ENCODE data around the gene MXRA7.
A peak's percentile ranks its signal among the peaks of the same experiment; 100 is the strongest.
"Not testable (repeated sequence)": the region's sequence is repeated elsewhere in the genome, so short reads cannot be mapped to it uniquely, and the experiment has no call there.

Gene MXRA7

GRCh38 chr17:76751416-76751993, 40.7 kb upstream of the MXRA7 start:
- no peak for DNase-seq (ENCODE audit: low read depth)
- H3K4me3 ChIP-seq (ENCODE audit: control insufficient read depth, low read depth, low read length): no peak overlapping the region
- TF ChIP-seq, protein P1, sequence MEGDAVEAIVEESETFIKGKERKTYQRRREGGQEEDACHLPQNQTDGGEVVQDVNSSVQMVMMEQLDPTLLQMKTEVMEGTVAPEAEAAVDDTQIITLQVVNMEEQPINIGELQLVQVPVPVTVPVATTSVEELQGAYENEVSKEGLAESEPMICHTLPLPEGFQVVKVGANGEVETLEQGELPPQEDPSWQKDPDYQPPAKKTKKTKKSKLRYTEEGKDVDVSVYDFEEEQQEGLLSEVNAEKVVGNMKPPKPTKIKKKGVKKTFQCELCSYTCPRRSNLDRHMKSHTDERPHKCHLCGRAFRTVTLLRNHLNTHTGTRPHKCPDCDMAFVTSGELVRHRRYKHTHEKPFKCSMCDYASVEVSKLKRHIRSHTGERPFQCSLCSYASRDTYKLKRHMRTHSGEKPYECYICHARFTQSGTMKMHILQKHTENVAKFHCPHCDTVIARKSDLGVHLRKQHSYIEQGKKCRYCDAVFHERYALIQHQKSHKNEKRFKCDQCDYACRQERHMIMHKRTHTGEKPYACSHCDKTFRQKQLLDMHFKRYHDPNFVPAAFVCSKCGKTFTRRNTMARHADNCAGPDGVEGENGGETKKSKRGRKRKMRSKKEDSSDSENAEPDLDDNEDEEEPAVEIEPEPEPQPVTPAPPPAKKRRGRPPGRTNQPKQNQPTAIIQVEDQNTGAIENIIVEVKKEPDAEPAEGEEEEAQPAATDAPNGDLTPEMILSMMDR (conservative IDR thresholded peaks at IDR 0.05; ENCODE audit: control insufficient read depth, insufficient read depth, low read depth, low read length): no peak

GRCh38 chr17:76748657-76749056, 37.9 kb upstream of the MXRA7 start:
- no peak for DNase-seq (ENCODE audit: low read depth)
- no peak overlapping the region for H3K4me3 ChIP-seq (ENCODE audit: control insufficient read depth, low read depth, low read length)
- TF ChIP-seq, protein P1 (conservative IDR thresholded peaks at IDR 0.05; ENCODE audit: control insufficient read depth, insufficient read depth, low read depth, low read length): no peak

DNA sequence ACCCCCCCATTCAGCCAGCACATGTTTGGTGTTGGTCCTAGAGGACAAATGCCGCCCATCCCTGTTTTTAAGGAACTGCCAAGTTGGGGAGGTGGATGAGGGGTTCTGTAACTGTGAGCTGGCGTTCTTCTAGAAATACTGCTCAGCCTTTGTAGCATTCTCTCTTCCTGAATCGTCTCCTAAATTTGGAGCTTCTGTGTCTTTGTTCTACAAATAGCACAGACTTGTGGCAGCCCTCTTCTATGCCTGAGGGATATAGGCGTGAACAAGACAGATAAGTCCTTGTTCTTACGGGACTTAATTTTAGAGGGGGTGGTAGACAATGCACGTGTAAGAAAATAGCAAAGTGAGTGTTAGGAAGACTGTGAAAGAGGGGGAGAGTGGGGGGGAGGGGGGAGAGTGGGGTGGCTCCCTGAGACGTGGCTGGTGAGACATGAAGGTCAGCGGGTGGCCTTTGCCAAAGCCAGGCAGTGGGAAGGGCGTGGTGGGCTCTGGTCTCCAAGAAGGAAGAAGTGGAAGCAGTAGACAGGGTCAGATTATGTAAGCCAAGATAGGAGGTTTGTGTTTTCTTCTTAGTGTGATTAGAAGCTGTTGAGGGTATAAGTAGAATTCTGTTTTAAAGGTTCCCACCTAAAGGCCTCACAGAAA, 37.1 kb upstream of the MXRA7 start:
- H3K4me3 ChIP-seq (ENCODE audit: control insufficient read depth, low read depth, low read length): no peak overlapping the region
- TF ChIP-seq, protein P1 (conservative IDR thresholded peaks at IDR 0.05; ENCODE audit: control insufficient read depth, insufficient read depth, low read depth, low read length): no peak
- no peak for DNase-seq (ENCODE audit: low read depth)

DNA sequence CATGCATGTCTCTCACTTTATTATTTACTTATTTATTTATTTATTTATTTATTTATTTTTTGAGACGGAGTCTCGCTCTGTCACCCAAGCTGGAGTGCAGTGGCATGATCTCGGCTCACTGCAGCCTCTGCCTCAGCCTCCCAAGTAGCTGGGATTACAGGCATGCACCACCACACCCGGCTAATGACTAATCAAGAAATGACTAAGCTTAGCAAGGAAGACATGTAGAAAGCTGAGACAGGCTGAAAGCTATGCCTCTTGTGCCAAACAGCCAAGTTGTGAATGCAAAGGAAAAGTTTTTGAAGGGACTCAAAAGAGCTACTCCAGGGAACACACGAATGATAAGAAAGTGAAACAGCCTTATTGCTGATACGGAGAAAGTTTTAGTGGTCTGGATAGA, 35.0 kb upstream of the MXRA7 start:
- not testable (repeated sequence) for H3K4me3 ChIP-seq (ENCODE audit: control insufficient read depth, low read depth, low read length)
- peak; percentile 67 for DNase-seq (ENCODE audit: low read depth)

DNA sequence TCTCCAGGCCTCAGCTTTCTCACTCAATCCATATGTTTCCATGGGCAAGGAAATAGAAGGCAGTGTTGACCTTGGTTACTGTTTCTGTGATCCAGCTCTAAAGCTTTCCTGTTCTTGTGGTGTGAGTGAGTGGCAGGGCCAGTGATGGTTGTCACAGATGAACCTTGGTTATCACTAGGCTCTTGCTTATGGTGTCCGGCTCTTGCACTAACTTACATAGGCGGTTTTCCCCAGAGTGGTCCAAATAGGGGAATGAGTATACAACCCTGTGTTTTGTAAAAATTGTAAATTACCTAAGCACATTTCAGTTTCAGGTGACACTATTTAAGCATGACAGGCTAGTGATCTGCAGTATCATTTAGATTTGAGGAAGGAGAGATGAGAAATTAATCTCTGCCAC, 34.0 kb upstream of the MXRA7 start:
- TF ChIP-seq, protein P1 (conservative IDR thresholded peaks at IDR 0.05; ENCODE audit: control insufficient read depth, insufficient read depth, low read depth, low read length): no peak
- no peak for DNase-seq (ENCODE audit: low read depth)
- no peak overlapping the region for H3K4me3 ChIP-seq (ENCODE audit: control insufficient read depth, low read depth, low read length)

- H3K4me3 ChIP-seq (ENCODE audit: control insufficient read depth, low read depth, low read length): no peak overlapping the region
- TF ChIP-seq, protein P1 (conservative IDR thresholded peaks at IDR 0.05; ENCODE audit: control insufficient read depth, insufficient read depth, low read depth, low read length): no peak
- peak; percentile 46 for DNase-seq (ENCODE audit: low read depth)
Measured at GRCh38 chr17:76742958-76743357, 32.2 kb upstream of the MXRA7 start.

DNA sequence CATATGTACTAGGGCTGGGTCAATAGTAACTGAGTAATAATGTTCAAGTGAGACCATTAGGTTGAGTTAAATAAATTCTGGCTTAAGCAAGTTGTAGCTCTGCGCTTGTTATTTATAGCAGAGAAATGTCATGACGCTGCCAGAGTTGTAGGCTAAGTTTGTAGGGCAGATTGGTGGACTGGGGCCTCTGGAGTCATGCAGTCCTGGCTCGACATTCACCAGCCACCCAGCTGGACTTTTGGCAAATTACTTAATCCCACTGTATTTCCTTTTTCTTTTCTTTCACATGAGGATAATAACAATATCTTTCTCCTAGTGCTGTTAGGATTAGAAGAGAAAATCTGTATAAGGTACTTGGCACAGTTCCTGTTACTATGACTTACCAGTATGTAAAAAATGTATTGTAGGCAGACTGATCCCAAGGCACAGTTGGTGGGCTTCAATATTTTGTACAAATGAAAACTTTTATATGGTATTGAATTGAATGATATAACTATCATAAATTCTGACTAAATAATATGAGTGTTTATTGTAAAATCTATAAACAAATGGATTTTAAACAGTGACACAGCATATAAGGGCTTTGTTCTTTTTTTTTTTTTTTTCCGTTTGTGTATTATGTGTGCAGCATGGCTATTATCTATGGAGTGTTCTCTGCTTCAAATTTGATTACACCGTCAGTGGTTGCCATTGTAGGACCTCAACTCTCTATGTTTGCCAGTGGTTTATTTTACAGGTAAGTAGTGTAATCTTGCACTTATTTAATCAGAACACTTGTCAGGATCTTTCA, 29.8 kb upstream of the MXRA7 start:
- H3K4me3 ChIP-seq (ENCODE audit: control insufficient read depth, low read depth, low read length): no peak overlapping the region
- TF ChIP-seq, protein P1 (conservative IDR thresholded peaks at IDR 0.05; ENCODE audit: control insufficient read depth, insufficient read depth, low read depth, low read length): no peak
- DNase-seq (ENCODE audit: low read depth): peak; percentile 42

DNA sequence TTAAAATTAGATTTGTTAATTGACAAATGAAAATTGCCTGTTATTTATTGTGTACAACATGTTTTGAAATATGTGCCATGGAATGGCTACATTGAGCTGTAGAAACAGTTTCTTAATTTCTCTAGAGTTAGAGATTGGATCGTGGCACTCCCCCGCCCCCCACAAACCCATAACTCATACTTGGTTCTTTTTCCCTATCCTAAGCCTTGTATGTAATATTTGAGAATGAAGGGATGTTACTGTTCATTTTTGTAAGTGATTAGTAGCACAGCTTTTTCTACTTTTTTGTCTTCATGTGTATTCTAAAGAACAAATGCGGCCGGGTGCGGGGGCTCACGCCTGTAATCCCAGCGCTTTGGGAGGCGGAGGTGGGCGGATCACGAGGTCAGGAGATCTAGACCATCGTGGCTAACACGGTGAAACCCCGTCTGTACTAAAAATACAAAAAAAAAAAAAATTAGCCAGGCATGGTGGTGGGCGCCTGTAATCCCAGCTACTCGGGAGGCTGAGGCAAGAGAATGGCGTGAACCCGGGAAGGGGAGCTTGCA, 28.9 kb upstream of the MXRA7 start:
- not testable (repeated sequence) for DNase-seq (ENCODE audit: low read depth)

More for the DNA sequence above, 28.9 kb upstream of the MXRA7 start:
- not testable (repeated sequence) for H3K4me3 ChIP-seq (ENCODE audit: control insufficient read depth, low read depth, low read length)

All from fibroblast of mammary gland (primary cell).